Ovary (tissue), 3 donors: ENCODE data around the gene COX4I1.

Experiments used
- CTCF ChIP-seq, 3 donors: fragments of 450-650 bp in 2 of 3; fragments of 200-600 bp in 1 of 3; IDR thresholded peaks; one replicate each; pipeline versions ENCODE4 v1.5.1 to v1.8.0; 2016 to 2022; ENCODE audit warnings: antibody characterized with exemption in 3 of 3, mild to moderate bottlenecking in 1 of 3
- EP300 ChIP-seq: sonication (generic); formaldehyde crosslinking; IDR thresholded peaks from one replicate; pipeline ENCODE4 v1.6.1; 2017; ENCODE audit warnings: antibody characterized with exemption
- donor health status: DM: no; HTN: no; CAD: no.

GRCh38 chr16:85850344-85850880 lies 50.9 kb downstream of the COX4I1 start:
- TF ChIP-seq CTCF (IDR thresholded peaks at IDR 0.05): no peak
- no peak for TF ChIP-seq EP300
